HepG2 (cell line): ENCODE results near the gene PBX1. TPM values are rescaled to one million over a fixed set of nuclear protein-coding genes. Genes with fewer than 3 reads are reported as not detected.

Experiments
- ATAC-seq: fragments of 200-7000 bp; cut with Tn5 transposase; 3 replicates; pipeline ENCODE4 v1.9.1; 2020; ENCODE audit warnings: mild to moderate bottlenecking, moderate library complexity
- BruUV-seq: library from RNA; stranded (reverse); fragments of 400-500 nt; replicated peaks from 2 replicates; lab custom pipeline; 2021; lab: Mats Ljungman, UMichigan
- CTCF ChIA-PET: fragments of 300-600 bp; formaldehyde crosslinking; extraction: SDS; loops from one replicate; lab custom pipeline; 2021; ENCODE audit warnings: low total read pairs, inconsistent platforms, low intra/inter-chr PET ratio; lab: Yijun Ruan, JAX
- POLR2A ChIA-PET: fragments of 350-600 bp; sonication (Branson Sonifier 250); formaldehyde crosslinking; loops from one replicate; lab custom pipeline; 2020; ENCODE audit warnings: antibody characterized with exemption, inconsistent platforms; lab: Yijun Ruan, JAX
- DNase-seq: peaks from one replicate; pipeline ENCODE4 v3.0.0-alpha.2; 2015; ENCODE audit warnings: low spot score
- FAIRE-seq: peaks from 3 replicates; lab custom pipeline; 2011; peaks lifted over from hg19 to GRCh38; lab: Jason Lieb, UNC
- H2AFZ ChIP-seq: one replicate; pipeline ENCODE4 v1.6.1; 2011; ENCODE audit warnings: low read length, inconsistent platforms
- H3K27ac ChIP-seq: fragments of 300-600 bp; 3 replicates; pipeline ENCODE4 v1.8.0; 2011; ENCODE audit warnings: mixed run types, mild to moderate bottlenecking, mixed read lengths, low read length, inconsistent platforms; ENCODE audit not compliant: insufficient read depth; ENCODE audit errors: extremely low read length
- H3K27me3 ChIP-seq, 2 experiments: fragments of 200-600 bp in 1 of 2; 2 replicates in 1 of 2; 3 replicates in 1 of 2; pipeline versions ENCODE4 v1.6.0 to v1.8.0; 2011; ENCODE audit warnings: low read length in 2 of 2, mild to moderate bottlenecking in 2 of 2, moderate library complexity in 2 of 2, inconsistent platforms in 1 of 2; ENCODE audit not compliant: insufficient read depth in 2 of 2, control insufficient read depth in 1 of 2
- H3K36me3 ChIP-seq, 2 experiments: fragments of 200-600 bp in 1 of 2; replicated peaks in 1 of 2; 2 replicates in 1 of 2; 3 replicates in 1 of 2; pipeline versions ENCODE4 v1.5.1 to v1.8.0; 2011; ENCODE audit warnings: low read length in 2 of 2, inconsistent platforms in 1 of 2; ENCODE audit not compliant: insufficient read depth in 2 of 2, control insufficient read depth in 1 of 2
- H3K4me1 ChIP-seq: 2 replicates; pipeline ENCODE4 v1.5.1; 2012; ENCODE audit warnings: low read length, inconsistent platforms; ENCODE audit not compliant: insufficient read depth
- H3K4me2 ChIP-seq: 2 replicates; pipeline ENCODE4 v1.6.0; 2011; ENCODE audit warnings: low read depth, low read length, inconsistent platforms
- H3K4me3 ChIP-seq, 3 experiments: fragments of 200-600 bp in 1 of 3; sonication (generic), shearing (Covaris generic) in 1 of 3; replicated peaks in 1 of 3; 2 replicates each; pipeline ENCODE4 v1.5.1; 2011 to 2016; ENCODE audit warnings: low read length in 3 of 3, inconsistent platforms in 2 of 3, low read depth in 2 of 3, mild to moderate bottlenecking in 2 of 3, control low read depth in 1 of 3, mixed read lengths in 1 of 3; ENCODE audit not compliant: insufficient read depth in 1 of 3
- H3K79me2 ChIP-seq: one replicate; pipeline ENCODE4 v1.6.1; 2011; ENCODE audit warnings: low read length, inconsistent platforms; ENCODE audit not compliant: insufficient read depth
- H3K9ac ChIP-seq: 2 replicates; pipeline ENCODE4 v1.6.0; 2011; ENCODE audit warnings: mild to moderate bottlenecking, low read depth, low read length, inconsistent platforms; ENCODE audit not compliant: insufficient read depth
- H3K9me3 ChIP-seq: 2 replicates; pipeline ENCODE4 v1.5.1; 2012; ENCODE audit warnings: mild to moderate bottlenecking, low read length
- H4K20me1 ChIP-seq: 2 replicates; pipeline ENCODE4 v1.6.0; 2011; ENCODE audit warnings: inconsistent platforms, mild to moderate bottlenecking, low read length, moderate library complexity; ENCODE audit not compliant: insufficient read depth
- CEBPG ChIP-seq: IDR thresholded peaks from 2 replicates; pipeline ENCODE4 v1.6.1; 2016
- EED ChIP-seq: sonication (generic); formaldehyde crosslinking; IDR thresholded peaks from 2 replicates; pipeline ENCODE4 v1.5.0; 2020; ENCODE audit warnings: mild to moderate bottlenecking, missing genetic modification reagents
- FOXJ3 ChIP-seq: sonication (generic); formaldehyde crosslinking; IDR thresholded peaks from 2 replicates; pipeline ENCODE4 v1.4.0; 2020; ENCODE audit warnings: missing genetic modification reagents, mild to moderate bottlenecking, borderline replicate concordance
- HMGA1 ChIP-seq: sonication (generic); formaldehyde crosslinking; conservative IDR thresholded peaks from 2 replicates; pipeline ENCODE4 v1.4.0; 2020; ENCODE audit warnings: missing genetic modification reagents
- NCOA2 ChIP-seq: sonication (generic); formaldehyde crosslinking; IDR thresholded peaks from 2 replicates; pipeline ENCODE4 v1.8.0; 2022; ENCODE audit warnings: inconsistent platforms
- SCMH1 ChIP-seq: sonication (generic); formaldehyde crosslinking; IDR thresholded peaks from 2 replicates; pipeline ENCODE4 v1.9.0; 2021; ENCODE audit warnings: missing genetic modification reagents, mild to moderate bottlenecking, borderline replicate concordance
- SMC3 ChIP-seq: IDR thresholded peaks from 2 replicates; pipeline ENCODE4 v1.6.1; 2011; ENCODE audit warnings: low read length, improper control_type of control experiment
- TOE1 ChIP-seq: sonication (generic); formaldehyde crosslinking; IDR thresholded peaks from 2 replicates; pipeline ENCODE4 v1.4.0; 2020; ENCODE audit warnings: mild to moderate bottlenecking, missing genetic modification reagents
- XBP1 ChIP-seq: sonication (generic); formaldehyde crosslinking; IDR thresholded peaks from 2 replicates; pipeline ENCODE4 v1.5.0; 2020; ENCODE audit warnings: missing genetic modification reagents
- ZMYM2 ChIP-seq: sonication (generic); formaldehyde crosslinking; IDR thresholded peaks from 2 replicates; pipeline ENCODE4 v1.8.0; 2022; ENCODE audit warnings: mild to moderate bottlenecking, missing genetic modification reagents
- ZNF281 ChIP-seq: sonication (generic); formaldehyde crosslinking; IDR thresholded peaks from 2 replicates; pipeline ENCODE4 v1.4.0; 2020; ENCODE audit warnings: missing genetic modification reagents, borderline replicate concordance
- ZNF296 ChIP-seq: sonication (generic); formaldehyde crosslinking; conservative IDR thresholded peaks from 2 replicates; pipeline ENCODE4 v1.5.0; 2020; ENCODE audit warnings: mild to moderate bottlenecking, missing genetic modification reagents
- ZNF709 ChIP-seq: sonication (generic); formaldehyde crosslinking; IDR thresholded peaks from 2 replicates; pipeline ENCODE4 v1.5.0; 2020; ENCODE audit warnings: mild to moderate bottlenecking, missing genetic modification reagents
- WGBS: methylation state at CpG from one replicate; pipeline ENCODE4 v1.1.6; 2017; ENCODE audit warnings: low lambda C conversion rate; 5-methylcytosine and 5-hydroxymethylcytosine counted together
- in situ Hi-C: cut with HindIII; loops from 2 replicates; pipeline ENCODE4 v1.10.0; 2017; ENCODE audit warnings: low pct_unique_long_range_greater_than_20kb; ENCODE audit not compliant: extremely low pct_ligation_motif_present
- intact Hi-C: fragments of 100-400 bp; cut with micrococcal nuclease; formaldehyde crosslinking; loops from one replicate; pipeline ENCODE4 v1.10.0; 2022; ENCODE audit not compliant: unreplicated experiment
- polyA plus RNA-seq, 8 experiments: library from polyadenylated mRNA; depleted of rRNA in 3 of 8; stranded (reverse) in 7 of 8; unstranded in 1 of 8; fragments of >200 nt; fragmentation: Illumina TruSeq in 4 of 8; extraction: Trizol in 4 of 8; gene quantifications; 2 replicates each; pipeline versions ENCODE4 v1.2.1 to v1.2.3, GENCODE V29; 2011 to 2016; ENCODE audit warnings: low read depth in 4 of 8, missing spikeins in 1 of 8, mixed read lengths in 1 of 8; ENCODE audit not compliant: insufficient read depth in 1 of 8
- total RNA-seq, 5 experiments: library from RNA; depleted of rRNA; stranded (reverse); fragments of >200 nt; fragmentation: Illumina TruSeq; extraction: Trizol; gene quantifications; 2 replicates each; pipeline ENCODE4 v1.2.3, GENCODE V29; 2016; ENCODE audit warnings: low read depth in 1 of 5
- TF ChIP-seq, protein P1 (sequence below): sonication (generic); formaldehyde crosslinking; IDR thresholded peaks from 2 replicates; pipeline ENCODE4 v1.4.0; 2020; ENCODE audit warnings: missing genetic modification reagents
- TF ChIP-seq, protein P2 (sequence below): sonication (generic); formaldehyde crosslinking; IDR thresholded peaks from 2 replicates; pipeline ENCODE4 v1.4.0; 2020; ENCODE audit warnings: missing genetic modification reagents, borderline replicate concordance

Gene PBX1
- total and polyA plus RNA-seq, 2 of the 13 experiments (the other 11 are each of a cell fraction or from before 2014, with no cell fraction given), result 0.24 TPM; not detected in 1

GRCh38 chr1:164745736-164746135 is 186.8 kb downstream of the PBX1 start:
- Histone ChIP-seq H3K79me2 (no peaks in the 10 kb centered on the region), H3K36me3 (no peaks in the 10 kb centered on the region), H3K4me3 (no peak overlapping the region), H3K4me1 (no peaks in the 10 kb centered on the region), H3K27ac (no peak overlapping the region), H2AFZ (no peak overlapping the region), H3K27me3 (no peaks in the 10 kb centered on the region), H3K4me2 (no peak overlapping the region), H3K9me3 (no peaks in the 10 kb centered on the region), H4K20me1 (no peaks in the 10 kb centered on the region), H3K9ac (no peak overlapping the region)
- DNase-seq, result no peak
- ATAC-seq, result no peak
- intact Hi-C loops, result no loop called here
- in situ Hi-C loops, result no loop called here
- WGBS, result 38% methylated on average over 5 of the region's 5 CpGs
- FAIRE-seq, result no peak
- no peak for TF ChIP-seq ZNF709
- no peak for TF ChIP-seq SMC3
- TF ChIP-seq, protein P1, sequence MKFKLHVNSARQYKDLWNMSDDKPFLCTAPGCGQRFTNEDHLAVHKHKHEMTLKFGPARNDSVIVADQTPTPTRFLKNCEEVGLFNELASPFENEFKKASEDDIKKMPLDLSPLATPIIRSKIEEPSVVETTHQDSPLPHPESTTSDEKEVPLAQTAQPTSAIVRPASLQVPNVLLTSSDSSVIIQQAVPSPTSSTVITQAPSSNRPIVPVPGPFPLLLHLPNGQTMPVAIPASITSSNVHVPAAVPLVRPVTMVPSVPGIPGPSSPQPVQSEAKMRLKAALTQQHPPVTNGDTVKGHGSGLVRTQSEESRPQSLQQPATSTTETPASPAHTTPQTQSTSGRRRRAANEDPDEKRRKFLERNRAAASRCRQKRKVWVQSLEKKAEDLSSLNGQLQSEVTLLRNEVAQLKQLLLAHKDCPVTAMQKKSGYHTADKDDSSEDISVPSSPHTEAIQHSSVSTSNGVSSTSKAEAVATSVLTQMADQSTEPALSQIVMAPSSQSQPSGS, result no peak
- no peak for TF ChIP-seq ZMYM2 (CRISPR knock-in tag)
- TF ChIP-seq EED (CRISPR knock-in tag), result no peak
- TF ChIP-seq CEBPG (CRISPR knock-in tag), result no peak
- TF ChIP-seq SCMH1, result no peak
- ChIA-PET POLR2A (no interaction called here), CTCF (no interaction called here)
- BruUV-seq, result no TSS peak

- ChIA-PET CTCF (no interaction called here), POLR2A (no interaction called here)
- BruUV-seq, result no TSS peak
- no peaks in the 10 kb centered on the region for H3K27me3 ChIP-seq
- H3K79me2 ChIP-seq, result no peaks in the 10 kb centered on the region
- no peak overlapping the region for H3K4me2 ChIP-seq
- H3K27ac ChIP-seq, result no peak overlapping the region
- FAIRE-seq, result no peak
- H3K36me3 ChIP-seq, result no peaks in the 10 kb centered on the region
- no peak overlapping the region for H3K4me3 ChIP-seq
- H3K9ac ChIP-seq, result no peak overlapping the region
- no peaks in the 10 kb centered on the region for H4K20me1 ChIP-seq
- H3K9me3 ChIP-seq, result no peaks in the 10 kb centered on the region
- WGBS, result 24% methylated on average over 5 of the region's 5 CpGs
- ATAC-seq, result no peak
- no peaks in the 10 kb centered on the region for H3K4me1 ChIP-seq
- in situ Hi-C loops, result no loop called here
- no peak overlapping the region for H2AFZ ChIP-seq
- intact Hi-C loops, result no loop called here
- no peak for DNase-seq
- TF ChIP-seq ZNF296 (no peak), XBP1 (CRISPR knock-in tag) (no peak), TOE1 (CRISPR knock-in tag) (no peak), FOXJ3 (no peak), HMGA1 (CRISPR knock-in tag) (no peak), NCOA2 (CRISPR knock-in tag) (no peak), ZNF281 (CRISPR knock-in tag) (no peak)
- TF ChIP-seq, protein P2, sequence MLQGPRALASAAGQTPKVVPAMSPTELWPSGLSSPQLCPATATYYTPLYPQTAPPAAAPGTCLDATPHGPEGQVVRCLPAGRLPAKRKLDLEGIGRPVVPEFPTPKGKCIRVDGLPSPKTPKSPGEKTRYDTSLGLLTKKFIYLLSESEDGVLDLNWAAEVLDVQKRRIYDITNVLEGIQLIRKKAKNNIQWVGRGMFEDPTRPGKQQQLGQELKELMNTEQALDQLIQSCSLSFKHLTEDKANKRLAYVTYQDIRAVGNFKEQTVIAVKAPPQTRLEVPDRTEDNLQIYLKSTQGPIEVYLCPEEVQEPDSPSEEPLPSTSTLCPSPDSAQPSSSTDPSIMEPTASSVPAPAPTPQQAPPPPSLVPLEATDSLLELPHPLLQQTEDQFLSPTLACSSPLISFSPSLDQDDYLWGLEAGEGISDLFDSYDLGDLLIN (CRISPR knock-in tag), result no peak
These were observed 187.6 kb downstream of the PBX1 start for GRCh38 chr1:164746632-164747031.
